ENCODE results near the gene CRY1.

DNA sequence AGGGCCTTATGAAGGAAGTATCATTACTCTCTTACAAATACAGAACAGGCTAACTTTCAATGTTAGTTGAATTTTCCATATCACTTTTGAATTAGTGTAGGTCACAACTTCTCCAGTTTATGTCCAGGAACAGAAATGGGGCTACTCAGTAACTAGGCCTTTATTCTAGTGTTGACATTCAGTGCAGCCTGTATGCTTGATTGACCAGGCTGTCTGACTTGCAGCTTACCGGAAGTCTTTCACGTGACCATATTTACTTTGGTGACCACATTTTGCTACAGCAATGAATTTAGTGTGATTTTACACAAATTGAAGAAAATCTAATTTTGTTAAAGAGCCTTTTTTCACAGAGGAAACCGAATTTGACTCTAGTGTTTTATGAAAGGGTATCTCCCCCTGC, 118.8 kb downstream of the CRY1 start:
- TF ChIP-seq TAF1 (IDR thresholded peaks at IDR 0.05; ENCODE audit: borderline replicate concordance, insufficient read depth, low read length): no peak
- TF ChIP-seq SIN3A (IDR thresholded peaks at IDR 0.05; ENCODE audit: borderline replicate concordance, insufficient read depth, low read length): no peak
- no peak for TF ChIP-seq POLR2AphosphoS5 (IDR thresholded peaks at IDR 0.05; ENCODE audit: low read depth, low read length)
- TF ChIP-seq REST (IDR thresholded peaks at IDR 0.05; ENCODE audit: insufficient read depth in 1 of 2, low read depth in 2 of 2, low read length in 2 of 2): no peak
- no peak for TF ChIP-seq FOXP2 (optimal IDR thresholded peaks at IDR 0.05; ENCODE audit: borderline replicate concordance, extremely low read depth, extremely low read length, insufficient read depth)

Measured in PFSK-1 (cell line).